Panc1 (cell line): ENCODE data around the gene MAP6D1. TPM values are rescaled to one million over a fixed set of nuclear protein-coding genes. Genes with fewer than 3 reads are reported as not detected.

Experiments used
- ATAC-seq: fragments of 200-7000 bp; cut with Tn5 transposase; 2 replicates; pipeline ENCODE4 v1.9.1; 2020; ENCODE audit warnings: mild to moderate bottlenecking, moderate library complexity
- BruUV-seq: library from RNA; stranded (reverse); fragments of 400-500 nt; replicated peaks from 2 replicates; lab custom pipeline; 2021; lab: Mats Ljungman, UMichigan
- CTCF ChIA-PET: fragments of 300-600 bp; sonication (Branson Sonifier 250); formaldehyde crosslinking; loops from one replicate; lab custom pipeline; 2022; ENCODE audit warnings: antibody characterized with exemption; lab: Charles Lee
- POLR2A ChIA-PET: fragments of 300-600 bp; sonication (Branson Sonifier 250); formaldehyde crosslinking; loops from one replicate; lab custom pipeline; 2022; ENCODE audit warnings: antibody characterized with exemption; lab: Charles Lee
- DNase-seq: peaks from one replicate; pipeline ENCODE4 v3.0.0-alpha.2; 2010; ENCODE audit warnings: low read depth, low spot score
- H3K27ac ChIP-seq: 2 replicates; pipeline ENCODE4 v1.5.1; 2011; ENCODE audit warnings: mild to moderate bottlenecking, low read length, inconsistent platforms
- H3K27me3 ChIP-seq: fragments of 200-500 bp; sonication (Bioruptor generic); 2 replicates; pipeline ENCODE4 v1.6.0; 2014; ENCODE audit warnings: low read length, inconsistent platforms; ENCODE audit not compliant: control insufficient read depth, insufficient read depth
- H3K36me3 ChIP-seq: fragments of 200-500 bp; sonication (Bioruptor generic); 2 replicates; pipeline ENCODE4 v1.5.1; 2014; ENCODE audit warnings: inconsistent platforms, mild to moderate bottlenecking, low read length, moderate library complexity; ENCODE audit not compliant: control insufficient read depth, insufficient read depth
- H3K4me1 ChIP-seq: 2 replicates; pipeline ENCODE4 v1.5.1; 2011; ENCODE audit warnings: inconsistent platforms, mild to moderate bottlenecking, low read length, moderate library complexity; ENCODE audit not compliant: control insufficient read depth, insufficient read depth
- H3K4me3 ChIP-seq, 2 experiments: 2 replicates each; pipeline ENCODE4 v1.5.1; 2011 to 2012; ENCODE audit warnings: low read depth in 2 of 2, low read length in 2 of 2, mild to moderate bottlenecking in 2 of 2, inconsistent platforms in 1 of 2, moderate library complexity in 1 of 2
- H3K9me3 ChIP-seq: fragments of 200-500 bp; sonication (Bioruptor generic); 2 replicates; pipeline ENCODE4 v1.5.1; 2014; ENCODE audit warnings: low read depth, mild to moderate bottlenecking, inconsistent platforms, low read length, moderate library complexity; ENCODE audit not compliant: control insufficient read depth, insufficient read depth
- POLR2AphosphoS5 ChIP-seq: IDR thresholded peaks from 2 replicates; pipeline ENCODE4 v1.6.1; 2012; ENCODE audit warnings: mild to moderate bottlenecking, low read depth, low read length, moderate library complexity
- SIN3A ChIP-seq: IDR thresholded peaks from 2 replicates; pipeline ENCODE4 v1.6.1; 2012; ENCODE audit warnings: low read depth, mild to moderate bottlenecking, low read length, moderate library complexity, borderline replicate concordance; ENCODE audit not compliant: insufficient read depth
- TCF7L2 ChIP-seq: IDR thresholded peaks from 2 replicates; pipeline ENCODE4 v1.6.1; 2011; ENCODE audit warnings: mild to moderate bottlenecking, low read depth, low read length, inconsistent platforms
- in situ Hi-C: cut with HindIII; loops from 2 replicates; pipeline ENCODE4 v1.10.0; 2016; ENCODE audit warnings: low sequenced_read_pairs, low pct_unique_long_range_greater_than_20kb
- intact Hi-C: fragments of 100-400 bp; cut with micrococcal nuclease; formaldehyde crosslinking; loops from one replicate; pipeline ENCODE4 v1.10.0; 2022; ENCODE audit not compliant: unreplicated experiment
- total RNA-seq: library from RNA; stranded (reverse); gene quantifications from one replicate; pipeline ENCODE4 v1.2.1, GENCODE V29; 2021; ENCODE audit not compliant: unreplicated experiment
- TF ChIP-seq, protein P1 (sequence below): fragments of 450-650 bp; IDR thresholded peaks from 2 replicates; pipeline ENCODE4 v1.5.1; 2017; ENCODE audit warnings: mild to moderate bottlenecking
- TF ChIP-seq, protein P2 (sequence below), 2 experiments: IDR thresholded peaks; 2 replicates each; pipeline ENCODE4 v1.6.1; 2011 to 2012; ENCODE audit warnings: low read depth in 2 of 2, control low read depth in 1 of 2, low read length in 1 of 2, mild to moderate bottlenecking in 1 of 2, moderate library complexity in 1 of 2; ENCODE audit not compliant: insufficient read depth in 1 of 2

Gene MAP6D1
- total RNA-seq, 1 experiment from 2014 or later, result 7.9 TPM

DNA sequence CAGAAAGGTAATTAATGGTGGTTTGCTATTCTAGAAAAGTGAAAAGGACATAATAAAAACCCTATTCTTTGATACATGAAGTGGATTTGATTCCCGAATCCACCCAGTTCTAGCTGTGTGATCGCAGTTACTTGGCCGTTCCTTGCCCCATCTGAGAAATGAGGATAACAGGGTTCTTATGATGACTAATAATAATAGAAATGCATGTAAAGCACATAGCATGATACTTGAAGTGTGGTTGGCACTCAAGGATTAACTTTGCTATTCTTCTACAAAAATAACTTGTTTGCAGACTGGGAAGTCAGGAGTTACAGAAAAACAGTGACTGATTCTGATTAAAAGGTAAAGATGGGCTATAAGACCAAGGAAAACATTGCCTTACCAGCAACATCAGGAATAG lies 32.5 kb upstream of the MAP6D1 start:
- ATAC-seq, result no peak
- BruUV-seq, result no TSS peak
- Histone ChIP-seq H3K27ac (no peak overlapping the region), H3K27me3 (no peaks in the 10 kb centered on the region), H3K4me3 (no peak overlapping the region), H3K4me1 (no peaks in the 10 kb centered on the region), H3K9me3 (no peaks in the 10 kb centered on the region), H3K36me3 (peaks cover 25% of the 10 kb centered on the region; the same call in 1 of the 2 replicates)
- in situ Hi-C loops, result no loop called here
- POLR2A ChIA-PET, result no interaction called here
- TF ChIP-seq, protein P1, sequence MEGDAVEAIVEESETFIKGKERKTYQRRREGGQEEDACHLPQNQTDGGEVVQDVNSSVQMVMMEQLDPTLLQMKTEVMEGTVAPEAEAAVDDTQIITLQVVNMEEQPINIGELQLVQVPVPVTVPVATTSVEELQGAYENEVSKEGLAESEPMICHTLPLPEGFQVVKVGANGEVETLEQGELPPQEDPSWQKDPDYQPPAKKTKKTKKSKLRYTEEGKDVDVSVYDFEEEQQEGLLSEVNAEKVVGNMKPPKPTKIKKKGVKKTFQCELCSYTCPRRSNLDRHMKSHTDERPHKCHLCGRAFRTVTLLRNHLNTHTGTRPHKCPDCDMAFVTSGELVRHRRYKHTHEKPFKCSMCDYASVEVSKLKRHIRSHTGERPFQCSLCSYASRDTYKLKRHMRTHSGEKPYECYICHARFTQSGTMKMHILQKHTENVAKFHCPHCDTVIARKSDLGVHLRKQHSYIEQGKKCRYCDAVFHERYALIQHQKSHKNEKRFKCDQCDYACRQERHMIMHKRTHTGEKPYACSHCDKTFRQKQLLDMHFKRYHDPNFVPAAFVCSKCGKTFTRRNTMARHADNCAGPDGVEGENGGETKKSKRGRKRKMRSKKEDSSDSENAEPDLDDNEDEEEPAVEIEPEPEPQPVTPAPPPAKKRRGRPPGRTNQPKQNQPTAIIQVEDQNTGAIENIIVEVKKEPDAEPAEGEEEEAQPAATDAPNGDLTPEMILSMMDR, result no peak
- no peak for TF ChIP-seq SIN3A
- TF ChIP-seq, protein P2, sequence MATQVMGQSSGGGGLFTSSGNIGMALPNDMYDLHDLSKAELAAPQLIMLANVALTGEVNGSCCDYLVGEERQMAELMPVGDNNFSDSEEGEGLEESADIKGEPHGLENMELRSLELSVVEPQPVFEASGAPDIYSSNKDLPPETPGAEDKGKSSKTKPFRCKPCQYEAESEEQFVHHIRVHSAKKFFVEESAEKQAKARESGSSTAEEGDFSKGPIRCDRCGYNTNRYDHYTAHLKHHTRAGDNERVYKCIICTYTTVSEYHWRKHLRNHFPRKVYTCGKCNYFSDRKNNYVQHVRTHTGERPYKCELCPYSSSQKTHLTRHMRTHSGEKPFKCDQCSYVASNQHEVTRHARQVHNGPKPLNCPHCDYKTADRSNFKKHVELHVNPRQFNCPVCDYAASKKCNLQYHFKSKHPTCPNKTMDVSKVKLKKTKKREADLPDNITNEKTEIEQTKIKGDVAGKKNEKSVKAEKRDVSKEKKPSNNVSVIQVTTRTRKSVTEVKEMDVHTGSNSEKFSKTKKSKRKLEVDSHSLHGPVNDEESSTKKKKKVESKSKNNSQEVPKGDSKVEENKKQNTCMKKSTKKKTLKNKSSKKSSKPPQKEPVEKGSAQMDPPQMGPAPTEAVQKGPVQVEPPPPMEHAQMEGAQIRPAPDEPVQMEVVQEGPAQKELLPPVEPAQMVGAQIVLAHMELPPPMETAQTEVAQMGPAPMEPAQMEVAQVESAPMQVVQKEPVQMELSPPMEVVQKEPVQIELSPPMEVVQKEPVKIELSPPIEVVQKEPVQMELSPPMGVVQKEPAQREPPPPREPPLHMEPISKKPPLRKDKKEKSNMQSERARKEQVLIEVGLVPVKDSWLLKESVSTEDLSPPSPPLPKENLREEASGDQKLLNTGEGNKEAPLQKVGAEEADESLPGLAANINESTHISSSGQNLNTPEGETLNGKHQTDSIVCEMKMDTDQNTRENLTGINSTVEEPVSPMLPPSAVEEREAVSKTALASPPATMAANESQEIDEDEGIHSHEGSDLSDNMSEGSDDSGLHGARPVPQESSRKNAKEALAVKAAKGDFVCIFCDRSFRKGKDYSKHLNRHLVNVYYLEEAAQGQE (IDR thresholded peaks at IDR 0.05; ENCODE audit: insufficient read depth in 1 of 2, low read depth in 2 of 2, low read length in 1 of 2), result no peak
- no peak for TF ChIP-seq TCF7L2
- TF ChIP-seq POLR2AphosphoS5, result no peak
- DNase-seq, result no peak
- CTCF ChIA-PET, result interaction anchor here (0.6 kb wide), 1 partner anchor 403 kb away, joined by 4 read pairs; no protein-coding TSS in a partner anchor
- intact Hi-C loops, result no loop called here

DNA sequence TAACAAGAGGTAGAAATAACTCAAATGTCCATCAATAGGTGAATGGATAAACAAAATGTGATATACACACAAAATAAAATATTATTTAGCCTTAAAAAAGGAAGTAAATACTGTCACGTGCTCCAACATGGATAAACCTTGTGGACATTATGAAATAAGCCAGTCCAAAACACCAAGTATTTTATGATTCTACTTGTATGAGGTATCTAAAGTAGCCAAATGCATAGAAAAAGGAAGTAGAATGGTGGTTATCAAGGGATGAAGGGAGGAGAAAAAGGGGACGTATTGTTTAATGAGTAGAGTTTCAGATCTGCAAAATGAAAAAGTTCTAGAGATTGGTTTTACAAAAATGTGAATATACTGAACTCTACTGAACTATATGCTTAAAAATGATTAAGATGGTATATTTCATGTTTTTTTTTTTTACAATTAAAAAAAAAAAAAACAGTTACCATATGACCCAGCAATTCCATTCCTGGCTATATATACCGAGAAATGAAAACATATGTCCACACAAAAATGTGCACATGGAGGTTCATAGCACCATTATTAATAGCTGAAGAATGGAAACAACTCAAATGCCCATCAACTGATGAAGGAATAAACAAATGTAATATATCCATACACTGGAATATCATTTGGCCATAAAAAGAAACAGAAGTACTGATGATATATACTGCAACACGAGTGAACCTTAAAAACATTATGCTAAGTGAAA lies 29.1 kb upstream of the MAP6D1 start:
- CTCF ChIA-PET, result no interaction called here
- no TSS peak for BruUV-seq
- POLR2A ChIA-PET, result no interaction called here
- no peak for DNase-seq
- Histone ChIP-seq H3K27me3 (no peaks in the 10 kb centered on the region), H3K36me3 (peaks cover 5% of the 10 kb centered on the region; the same call in 1 of the 2 replicates), H3K27ac (no peak overlapping the region), H3K9me3 (no peaks in the 10 kb centered on the region), H3K4me1 (no peaks in the 10 kb centered on the region), H3K4me3 (no peak overlapping the region)
- intact Hi-C loops, result no loop called here
- in situ Hi-C loops, result no loop called here
- TF ChIP-seq, protein P2 (IDR thresholded peaks at IDR 0.05; ENCODE audit: insufficient read depth in 1 of 2, low read depth in 2 of 2, low read length in 1 of 2), result no peak
- TF ChIP-seq, protein P1, result no peak
- TF ChIP-seq SIN3A, result no peak
- no peak for TF ChIP-seq TCF7L2
- no peak for TF ChIP-seq POLR2AphosphoS5
- ATAC-seq, result no peak
